DOHH2 (cell line): ENCODE results near the gene HIVEP3.

Source experiments
- CTCF ChIP-seq: fragments of 200-600 bp; sonication (generic); IDR thresholded peaks from one replicate; pipeline ENCODE4 v1.5.1; 2014; ENCODE audit warnings: antibody characterized with exemption, mild to moderate bottlenecking, low read depth, low read length; ENCODE audit not compliant: poor library complexity, severe bottlenecking
- EZH2phosphoT487 ChIP-seq: fragments of 200-600 bp; sonication (generic); IDR thresholded peaks from 2 replicates; pipeline ENCODE4 v1.6.1; 2017; ENCODE audit warnings: borderline replicate concordance, mild to moderate bottlenecking, antibody characterized with exemption, low read length, moderate library complexity, mixed read lengths

GRCh38 chr1:41700581-41700980, 218.1 kb downstream of the HIVEP3 start:
- TF ChIP-seq CTCF (no peak), EZH2phosphoT487 (no peak)
